HG03159 (cell line): ENCODE results near the gene CNOT6.
"Not testable (repeated sequence)": the region's sequence is repeated elsewhere in the genome, so short reads cannot be mapped to it uniquely, and the experiment has no call there.

Source experiments
- ATAC-seq: cut with Tn5 transposase; IDR thresholded peaks from one replicate; pipeline ENCODE4 v1.9.1; 2021; ENCODE audit warnings: mild to moderate bottlenecking, moderate library complexity; ENCODE audit not compliant: unreplicated experiment

CNOT6 gene

DNA sequence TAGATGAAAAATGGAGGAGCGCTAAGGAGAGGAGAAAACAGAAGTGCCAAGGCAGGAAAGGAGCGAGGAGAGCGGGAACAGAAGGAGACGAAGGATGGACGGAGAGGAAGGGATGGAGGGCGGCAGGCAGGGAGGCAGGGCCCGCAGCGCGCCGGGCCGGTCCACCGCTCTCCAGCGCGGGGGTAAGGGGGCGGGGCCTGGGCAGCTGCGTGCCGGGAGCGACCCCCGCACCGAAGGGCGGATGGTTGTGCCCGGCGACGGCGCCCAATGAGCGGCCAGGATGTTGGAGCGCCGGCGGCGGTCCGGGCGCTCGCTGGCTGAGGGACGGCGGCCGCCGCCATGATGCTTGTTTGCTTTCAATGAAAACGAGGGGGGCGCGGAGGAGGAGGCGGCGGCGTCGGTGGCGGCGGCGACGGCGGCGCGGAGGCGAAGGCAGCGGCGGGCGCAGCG lies at the start of gene CNOT6:
Gene CNOT6 (plus strand): TSS at position 320 of the 450 bp plus-strand sequence. CDS start 34,898 bp downstream, outside the sequence.
- peak; percentile 87 for ATAC-seq

DNA sequence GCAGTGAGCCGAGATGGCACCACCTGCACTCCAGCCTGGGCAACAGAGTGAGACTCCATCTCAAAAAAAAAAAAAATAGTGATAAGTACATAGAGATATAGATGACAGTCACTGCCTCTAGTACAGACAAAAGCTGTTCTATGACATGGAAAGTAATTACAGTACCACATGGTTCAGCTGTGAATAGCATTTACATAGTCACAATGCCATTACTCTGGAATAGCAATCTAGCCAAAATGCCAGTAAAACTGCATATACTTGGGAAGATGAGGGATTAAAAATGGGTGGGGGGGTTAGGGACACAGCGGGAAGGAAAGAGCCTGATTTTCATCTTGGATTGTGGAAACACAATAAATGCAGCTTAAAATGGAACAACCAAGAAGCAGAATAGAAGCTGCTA lies 39.4 kb upstream of the CNOT6 start:
- no peak for ATAC-seq

DNA sequence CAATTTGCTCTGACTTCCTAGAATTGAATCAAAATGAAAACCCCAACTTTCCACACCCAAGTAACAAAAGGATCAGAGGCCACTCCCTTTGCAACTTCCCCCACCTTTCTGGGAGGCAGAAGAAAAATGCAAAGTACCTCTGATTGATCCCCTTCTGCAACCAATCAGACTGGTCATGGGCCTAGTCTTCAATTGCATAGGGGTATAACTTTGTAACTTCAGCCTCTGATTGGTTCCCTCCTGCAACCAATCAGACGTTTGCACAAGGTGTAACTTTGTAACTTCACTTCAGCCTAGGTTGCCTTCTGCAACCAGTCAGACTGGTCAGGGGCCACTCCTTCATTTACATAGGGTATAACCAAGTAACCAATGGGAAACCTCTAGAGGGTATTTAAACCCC lies 38.3 kb upstream of the CNOT6 start:
- ATAC-seq, result no peak

DNA sequence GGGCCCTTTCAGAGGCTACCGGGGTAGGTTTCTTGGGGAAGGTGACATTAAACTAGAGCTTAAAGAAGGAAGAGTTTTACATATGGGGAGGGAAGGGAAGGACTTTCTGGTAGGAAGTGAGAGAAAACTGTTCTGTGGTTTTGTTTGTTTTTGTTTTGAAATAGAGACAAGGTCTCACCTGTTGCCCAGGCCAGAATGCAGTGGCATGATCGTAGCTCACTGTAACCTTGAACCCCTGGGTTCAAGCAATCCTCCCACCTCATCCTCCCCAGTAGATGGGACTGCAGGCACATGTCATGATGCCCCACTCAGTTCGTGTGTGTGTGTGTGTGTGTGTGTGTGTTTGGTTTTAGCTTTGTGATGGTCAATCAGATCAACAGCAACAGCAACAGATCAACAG lies 37.4 kb upstream of the CNOT6 start:
- no peak for ATAC-seq

DNA sequence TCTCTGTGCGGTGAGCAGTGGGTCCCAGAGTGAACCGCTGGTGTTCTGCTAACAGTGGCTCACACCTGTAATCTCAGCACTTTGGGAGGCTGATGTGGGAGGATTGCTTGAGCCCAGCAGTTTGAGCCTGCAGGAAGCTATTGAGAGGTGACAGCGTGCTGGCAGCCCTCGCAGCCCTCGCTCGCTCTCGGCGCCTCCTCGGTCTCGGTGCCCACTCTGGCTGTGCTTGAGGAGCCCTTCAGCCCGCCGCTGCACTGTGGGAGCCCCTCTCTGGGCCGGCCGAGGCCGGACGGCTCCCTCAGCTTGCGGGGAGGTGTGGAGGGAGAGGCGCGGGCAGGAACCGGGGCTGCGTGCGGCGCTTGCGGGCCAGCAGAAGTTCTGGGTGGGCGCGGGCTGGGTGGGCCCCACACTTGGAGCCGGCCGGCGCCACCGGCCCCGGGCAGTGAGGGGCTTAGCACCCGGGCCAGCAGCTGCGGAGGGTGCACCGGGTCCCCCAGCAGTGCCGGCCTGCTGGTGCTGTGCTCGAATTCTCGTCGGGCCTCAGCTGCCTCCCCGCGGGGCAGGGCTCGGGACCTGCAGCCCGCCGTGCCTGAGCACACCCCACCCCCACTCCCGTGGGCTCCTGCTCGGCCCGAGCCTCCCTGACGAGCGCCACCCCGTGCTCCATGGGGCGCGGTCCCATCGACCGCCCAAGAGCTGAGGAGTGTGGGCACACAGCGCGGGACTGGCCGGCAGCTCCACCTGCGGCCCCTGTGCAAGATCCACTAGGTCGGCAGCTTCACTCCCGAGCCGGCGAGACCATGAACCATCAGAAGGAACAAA lies 35.1 kb upstream of the CNOT6 start:
- not testable (repeated sequence) for ATAC-seq

DNA sequence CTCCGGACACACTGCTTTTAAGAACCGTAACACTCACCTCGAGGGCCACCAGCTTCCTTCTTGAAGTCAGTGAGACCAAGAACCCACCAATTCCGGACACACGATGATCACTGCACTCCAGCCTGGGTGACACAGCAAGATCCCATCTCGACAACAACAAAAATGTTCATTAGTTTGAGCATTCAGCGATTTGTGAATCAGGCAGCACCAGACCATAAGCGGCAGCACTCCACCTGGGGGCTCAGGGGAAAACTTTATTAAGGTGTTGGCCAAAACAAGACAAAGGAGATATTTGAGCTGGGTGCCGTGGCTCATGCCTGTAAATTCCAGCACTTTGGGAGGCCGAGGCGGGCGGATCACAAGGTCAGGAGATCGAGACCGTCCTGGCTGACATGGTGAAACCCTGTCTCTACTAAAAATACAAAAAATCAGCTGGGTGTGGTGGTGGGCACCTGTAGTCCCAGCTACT lies 34.5 kb upstream of the CNOT6 start:
- not testable (repeated sequence) for ATAC-seq

DNA sequence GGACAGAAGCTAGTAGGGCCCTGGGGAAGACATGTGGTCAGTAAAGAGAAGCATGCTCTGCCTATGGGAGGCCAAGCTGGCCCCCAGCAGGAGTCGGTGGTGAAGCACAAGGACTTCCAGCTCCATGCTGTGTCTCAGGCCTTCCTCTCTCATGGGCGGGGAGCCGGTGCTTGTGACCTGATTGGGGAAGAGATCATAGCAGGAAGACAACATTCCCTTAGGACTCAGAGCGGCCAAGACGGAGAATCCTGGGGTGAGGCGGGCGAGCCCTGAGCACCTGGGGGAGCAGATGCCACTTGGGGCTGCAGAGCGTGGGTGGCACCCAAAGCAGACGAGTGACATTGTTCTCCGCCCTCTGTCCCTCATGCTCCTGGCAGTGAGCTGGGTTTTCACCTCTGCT lies 33.3 kb upstream of the CNOT6 start:
- no peak for ATAC-seq

DNA sequence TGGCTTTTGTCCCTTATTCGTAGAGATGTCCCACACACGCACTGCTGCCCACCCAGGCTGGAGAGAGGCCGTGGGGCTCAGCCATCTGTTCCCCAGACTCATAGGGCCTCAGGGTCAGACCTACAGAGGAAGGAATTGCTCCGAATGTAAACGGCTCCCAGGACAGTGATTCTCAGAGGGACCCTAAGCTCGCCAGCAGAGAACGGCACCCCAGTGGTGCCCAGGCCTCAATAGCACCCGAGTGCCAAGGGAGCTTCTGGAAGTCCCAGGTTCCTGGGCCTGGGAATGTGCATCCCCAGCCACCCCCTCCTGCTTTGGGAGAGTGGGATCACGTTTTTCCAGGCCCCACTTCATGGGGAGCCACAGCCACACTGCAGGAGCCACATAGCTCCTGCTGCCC lies 32.9 kb upstream of the CNOT6 start:
- ATAC-seq, result no peak

DNA sequence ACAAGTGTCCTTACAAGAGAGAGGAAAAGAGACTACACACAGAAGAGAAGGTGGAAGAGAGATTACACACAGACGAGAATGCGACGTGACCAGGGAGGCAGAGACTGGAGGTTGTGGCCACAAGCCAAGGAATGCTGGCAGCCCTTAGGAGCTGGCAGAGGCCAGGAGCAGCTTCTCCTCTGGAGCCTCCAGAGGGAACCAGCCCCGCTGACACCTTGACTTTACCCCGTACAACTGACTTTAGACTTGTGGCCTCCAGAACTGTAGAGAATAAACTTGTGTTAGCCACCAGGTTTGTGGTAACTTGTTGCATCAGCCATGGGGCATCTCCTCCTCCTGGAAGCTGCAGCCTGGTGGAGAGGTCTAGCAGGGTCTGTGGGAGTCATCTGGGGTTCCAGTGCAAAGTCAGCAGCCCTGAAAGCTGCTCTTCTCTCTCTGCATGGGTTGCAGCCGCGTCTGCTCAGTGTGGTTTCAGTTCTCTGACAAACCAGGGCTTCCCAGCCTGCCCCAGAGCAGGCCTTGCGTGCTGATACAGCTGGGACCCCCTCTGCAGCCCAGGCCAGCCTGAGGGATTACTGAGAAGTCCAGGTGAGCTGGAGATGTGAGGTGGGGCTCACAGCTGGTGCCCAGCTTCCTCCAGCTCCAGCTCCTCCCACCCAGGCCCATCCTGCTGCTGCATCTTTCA lies 30.8 kb upstream of the CNOT6 start:
- ATAC-seq, result no peak

DNA sequence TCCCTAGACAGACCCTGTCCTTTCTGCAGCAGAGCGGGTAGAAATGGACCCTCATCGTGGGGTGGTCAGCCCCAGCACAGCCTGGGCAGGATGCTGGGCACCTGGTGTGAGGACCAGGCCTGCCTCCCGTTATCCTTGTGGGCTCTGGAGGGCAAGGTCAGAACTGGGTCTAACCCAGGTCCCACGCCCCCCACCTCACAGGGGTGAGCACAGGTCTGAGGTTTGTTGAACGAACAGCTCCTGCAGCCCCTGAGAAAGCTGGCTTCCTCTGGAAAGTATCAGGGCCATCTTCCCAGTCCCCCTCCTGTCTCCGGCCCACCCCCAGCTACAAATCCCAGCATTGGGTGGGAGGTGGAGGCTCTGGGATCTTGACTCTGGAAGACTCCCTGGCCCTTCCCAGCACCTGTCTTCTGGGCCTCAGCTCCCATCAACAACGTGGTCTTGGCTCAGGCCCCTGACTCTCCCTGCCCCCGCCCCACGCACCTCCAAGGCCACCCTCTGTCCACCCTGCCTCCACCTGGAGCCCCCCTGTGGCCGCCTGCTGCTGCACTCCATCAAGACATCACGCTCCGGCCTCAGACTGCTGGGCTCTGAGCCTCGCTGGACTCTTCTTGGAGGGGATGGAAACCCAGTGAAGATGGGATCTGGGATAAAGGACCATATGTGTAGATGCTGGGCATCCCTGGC lies 30.1 kb upstream of the CNOT6 start:
- no peak for ATAC-seq

DNA sequence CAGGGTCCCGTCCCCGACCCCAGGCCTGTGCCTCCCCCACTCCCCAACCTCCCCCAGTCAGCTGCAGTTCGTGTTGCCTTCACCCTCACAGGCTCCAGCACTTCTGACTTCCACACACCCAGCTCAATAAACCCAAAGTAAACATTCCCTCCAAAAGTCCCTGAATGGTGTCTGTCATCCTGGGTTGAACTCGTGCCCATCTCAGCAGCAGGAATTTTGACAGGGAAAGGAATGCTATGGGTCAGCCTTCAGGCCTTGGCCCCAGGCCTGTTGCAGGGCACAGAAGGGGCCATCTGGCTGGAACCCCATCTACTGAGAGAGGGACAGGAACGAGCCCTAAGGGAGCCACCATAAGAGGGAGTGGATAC lies 29.6 kb upstream of the CNOT6 start:
- no peak for ATAC-seq

DNA sequence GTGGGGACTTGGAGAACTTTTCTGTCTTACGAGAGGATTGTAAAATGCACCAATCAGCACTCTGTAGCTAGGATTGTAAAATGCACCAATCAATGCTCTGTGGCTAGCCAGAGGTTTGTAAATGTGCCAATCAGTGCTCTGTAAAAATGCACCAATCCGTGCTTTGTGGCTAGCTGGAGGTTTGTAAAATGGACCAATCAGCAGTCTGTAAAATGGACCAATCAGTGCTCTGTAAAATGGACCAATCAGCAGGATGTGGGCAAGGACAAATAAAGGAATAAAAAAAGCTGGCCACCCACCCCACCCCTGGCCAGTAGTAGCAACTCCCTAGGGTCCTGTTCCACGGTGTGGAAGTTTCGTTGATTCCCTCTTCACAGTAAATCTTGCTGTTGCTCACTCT lies 29.1 kb upstream of the CNOT6 start:
- not testable (repeated sequence) for ATAC-seq

DNA sequence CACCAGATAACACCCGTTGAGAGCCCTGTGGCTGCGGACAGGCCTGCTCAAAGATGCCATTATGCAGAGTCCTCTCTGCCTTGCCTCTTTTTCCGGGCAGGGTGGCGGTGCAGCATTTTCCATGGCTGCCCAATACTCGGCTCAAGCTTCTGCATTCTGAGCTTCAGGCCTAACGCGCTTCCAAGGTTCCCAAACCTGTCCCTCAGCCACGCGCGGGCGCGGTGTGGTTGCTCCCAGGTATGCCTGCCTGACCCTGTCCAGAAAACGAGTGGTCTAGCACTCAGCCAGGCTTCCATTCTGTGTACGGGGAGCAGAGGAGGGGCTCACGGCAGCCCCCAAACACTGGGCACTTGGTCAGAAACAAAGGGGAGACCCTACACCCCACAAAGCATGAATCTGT lies 27.9 kb upstream of the CNOT6 start:
- ATAC-seq, result no peak

DNA sequence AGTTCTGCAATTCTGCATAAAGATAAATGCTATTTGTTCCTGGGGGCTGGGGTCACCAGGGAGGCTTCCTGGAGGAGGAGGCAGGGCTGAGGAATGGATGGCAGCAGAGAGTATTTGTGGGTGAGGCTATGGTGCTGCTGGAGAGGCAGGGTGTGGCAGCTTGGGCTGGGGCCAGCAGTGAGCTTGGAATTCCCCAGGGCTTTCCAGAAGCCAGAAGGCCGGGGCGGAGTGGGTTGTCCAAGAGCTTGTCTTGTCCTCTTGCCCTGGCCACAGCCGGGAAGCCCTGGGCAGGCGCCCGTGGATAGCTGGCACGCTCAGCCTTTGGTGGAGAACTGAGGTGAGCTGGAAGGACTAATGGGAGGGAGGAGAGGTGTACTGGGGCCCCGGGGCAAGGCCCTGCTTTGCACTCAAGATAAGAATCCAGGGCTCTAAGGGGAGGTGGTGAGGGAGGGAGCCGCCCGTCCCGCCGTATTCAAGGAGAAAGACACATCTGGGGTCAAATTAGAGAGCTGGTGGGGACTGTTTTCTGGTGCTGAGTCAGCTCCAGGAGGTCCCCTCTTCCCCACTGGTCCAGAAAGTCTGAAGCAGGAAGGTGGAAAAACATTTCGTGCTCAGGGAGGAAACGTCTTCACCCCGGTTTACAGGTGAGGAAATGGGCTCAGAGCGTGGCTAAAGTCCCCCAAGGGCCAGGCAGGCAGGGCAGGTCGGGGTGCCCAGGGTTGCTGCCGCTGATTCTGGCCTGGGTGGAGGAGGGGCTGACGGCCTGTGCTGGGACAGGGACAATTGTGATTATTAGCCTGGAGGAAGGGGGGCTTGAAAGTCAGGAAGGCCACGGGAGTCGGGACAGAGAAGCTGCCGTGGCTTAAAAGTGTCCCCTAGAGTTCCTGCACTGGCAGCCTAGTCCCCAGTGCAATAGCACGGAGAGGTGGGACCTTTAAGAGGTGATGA lies 26.9 kb upstream of the CNOT6 start:
- no peak for ATAC-seq

DNA sequence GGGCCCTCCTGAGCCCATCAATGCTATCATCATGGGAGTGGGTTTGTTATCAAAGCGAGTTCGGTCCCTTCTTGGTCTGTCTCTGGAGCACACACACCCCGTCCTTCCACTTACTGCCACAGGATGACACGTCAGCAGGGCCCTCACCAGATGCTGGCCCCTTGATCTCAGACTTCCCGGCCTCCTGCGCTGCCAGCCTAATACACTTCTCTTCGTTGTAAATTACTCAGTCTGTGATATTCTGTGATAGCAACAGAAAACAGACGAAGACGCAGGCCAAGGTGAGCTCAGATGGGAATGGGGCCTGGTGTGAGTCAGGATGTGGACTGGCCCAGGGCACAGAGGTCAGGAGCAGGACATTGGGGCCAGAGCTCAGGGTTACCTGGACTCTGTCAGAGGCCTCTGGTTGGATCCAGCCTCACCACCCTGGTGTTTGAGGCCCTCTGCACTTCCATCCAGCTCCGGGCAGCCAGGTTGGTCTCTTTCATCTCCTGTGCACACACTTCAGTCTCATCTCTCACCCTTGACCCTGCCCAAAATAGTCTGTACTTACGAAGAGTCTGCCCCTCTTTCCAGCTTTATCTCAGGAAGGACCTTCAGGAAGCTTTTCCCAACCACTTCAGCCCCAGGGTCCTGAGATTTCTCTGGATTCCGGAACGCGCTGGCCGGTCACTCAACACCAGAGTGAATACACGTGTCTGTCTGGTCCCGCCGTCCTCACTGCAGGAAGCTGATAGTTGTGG lies 26.0 kb upstream of the CNOT6 start:
- ATAC-seq, result no peak

DNA sequence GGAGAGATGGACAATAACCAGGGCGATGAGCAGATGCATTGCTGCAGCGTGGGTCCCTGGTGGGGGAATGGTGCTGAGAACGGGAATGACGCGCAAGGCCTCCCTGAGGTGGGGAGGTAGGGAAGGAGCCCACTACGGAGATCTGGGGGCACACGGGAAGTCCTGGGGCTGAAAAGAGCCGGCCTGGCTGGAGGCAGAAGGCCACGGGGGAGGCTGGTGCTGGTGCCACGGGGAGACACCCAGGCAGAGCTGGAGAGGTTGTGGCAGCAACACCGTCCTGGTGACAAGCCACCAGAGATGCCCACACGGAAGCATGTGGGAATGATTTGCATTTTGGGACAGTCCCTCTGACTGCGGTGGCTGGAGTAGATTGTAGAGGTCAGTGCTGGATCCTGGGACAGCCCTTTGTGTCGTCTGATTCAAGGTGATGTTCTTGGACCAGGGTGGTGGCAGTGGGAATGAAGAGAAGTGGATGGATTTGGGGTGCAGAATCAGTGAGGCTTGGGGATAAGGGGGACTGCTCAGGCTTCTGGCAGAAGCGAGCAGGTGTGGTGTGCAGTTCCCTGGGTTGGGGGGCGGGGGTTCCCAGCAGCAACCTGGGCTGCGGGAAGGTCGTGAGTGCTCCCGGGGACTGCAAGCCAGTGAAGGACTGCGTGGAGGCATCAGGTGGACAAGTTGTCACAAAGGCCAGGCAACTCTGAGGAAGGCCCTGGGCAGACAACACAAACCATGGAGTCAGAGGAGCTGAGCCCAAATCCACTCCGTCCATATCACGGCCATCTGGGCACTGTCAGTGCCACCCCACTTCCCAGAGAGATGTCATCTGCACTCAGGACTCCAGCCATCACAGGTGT lies 25.2 kb upstream of the CNOT6 start:
- ATAC-seq, result no peak

DNA sequence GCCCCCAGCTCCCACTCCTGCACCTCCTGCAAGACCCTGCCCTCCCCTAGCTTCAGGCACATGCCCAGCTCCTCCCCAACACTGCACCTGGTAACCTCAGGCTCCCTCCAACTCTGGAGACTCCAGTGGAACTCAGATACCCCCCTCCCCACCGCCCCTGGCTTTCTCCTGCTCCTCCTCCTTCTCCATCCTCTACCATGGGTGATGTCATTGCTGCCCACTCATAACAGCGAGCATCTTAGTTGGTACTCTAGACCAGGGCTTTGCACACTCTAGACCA lies 24.7 kb upstream of the CNOT6 start:
- no peak for ATAC-seq

DNA sequence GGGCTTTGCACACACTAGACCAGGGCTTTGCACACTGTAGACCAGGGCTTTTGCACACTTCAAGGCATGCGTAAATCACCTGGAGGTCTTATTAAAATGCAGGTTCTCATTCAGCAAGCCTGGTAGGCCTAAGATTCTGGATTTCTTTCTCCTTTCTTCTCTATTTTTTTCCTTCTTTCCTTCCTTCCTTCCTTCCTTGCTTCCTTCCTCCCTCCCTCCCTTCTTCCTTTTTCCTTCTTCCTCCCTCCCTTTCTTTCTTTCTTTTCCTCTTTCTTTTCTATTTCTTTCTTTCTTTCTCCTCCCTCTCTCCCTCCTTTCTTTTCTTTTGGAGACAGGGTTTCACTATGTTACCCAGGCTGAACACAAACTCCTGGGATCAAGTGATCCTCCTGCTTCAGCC lies 24.3 kb upstream of the CNOT6 start:
- no peak for ATAC-seq

DNA sequence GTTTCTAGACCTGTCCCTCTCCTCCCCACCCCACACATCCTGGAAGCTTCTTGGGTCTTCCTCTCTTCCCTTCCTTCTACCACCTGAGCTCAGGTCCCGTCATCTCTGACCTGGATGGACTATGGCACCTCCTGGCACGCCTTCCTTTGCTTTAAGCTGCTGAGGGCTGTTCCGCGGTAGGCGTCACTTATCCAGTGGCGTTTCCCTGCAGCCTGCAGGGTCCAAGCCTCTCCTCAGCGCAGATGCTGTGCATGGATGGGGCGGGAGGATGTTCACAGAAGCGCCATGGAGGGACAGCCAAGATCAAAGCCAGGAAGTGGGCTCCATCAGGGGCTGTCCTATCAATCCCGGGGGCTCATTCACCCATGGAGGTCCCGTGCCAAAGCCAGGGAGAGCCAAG lies 23.8 kb upstream of the CNOT6 start:
- no peak for ATAC-seq
